SU-DHL-6 (cell line): ENCODE measurements around the gene TBX2.

Source experiments
- CTCF ChIP-seq: fragments of 200-600 bp; sonication (generic); IDR thresholded peaks from one replicate; pipeline ENCODE4 v1.5.1; 2017; ENCODE audit warnings: antibody characterized with exemption, mild to moderate bottlenecking, low read length, moderate library complexity; ENCODE audit not compliant: insufficient read depth, poor library complexity, severe bottlenecking
- EZH2phosphoT487 ChIP-seq: fragments of 200-600 bp; sonication (generic), shearing (Covaris generic); conservative IDR thresholded peaks from 2 replicates; pipeline ENCODE4 v1.6.1; 2018; ENCODE audit warnings: mild to moderate bottlenecking, antibody characterized with exemption, low read length, moderate library complexity, mixed read lengths

GRCh38 chr17:61362396-61362795 lies 37.2 kb upstream of the TBX2 start:
- TF ChIP-seq CTCF: no peak
- no peak for TF ChIP-seq EZH2phosphoT487
